Retinal pigment epithelial cell (primary cell): ENCODE measurements around the gene CRY1.

Source experiments
- DNase-seq: peaks from one replicate; pipeline ENCODE4 v3.0.0-alpha.2; 2010; ENCODE audit warnings: low read depth
- H3K4me3 ChIP-seq: 2 replicates; pipeline ENCODE4 v1.5.1; 2011; ENCODE audit warnings: mild to moderate bottlenecking, low read length, control low read depth, moderate library complexity
- CTCF ChIP-seq: conservative IDR thresholded peaks from 2 replicates; pipeline ENCODE4 v1.5.1; 2011; ENCODE audit warnings: low read depth, low read length, control low read depth, inconsistent platforms

CRY1 gene

GRCh38 chr12:107102294-107102693 is 8.9 kb upstream of the CRY1 start:
- DNase-seq = no peak
- H3K4me3 ChIP-seq = no peak overlapping the region
- no peak for TF ChIP-seq CTCF

- no peak for TF ChIP-seq CTCF
- no peak for DNase-seq
- H3K4me3 ChIP-seq = no peak overlapping the region
Measured at GRCh38 chr12:107101651-107102050, 8.3 kb upstream of the CRY1 start.

- TF ChIP-seq CTCF = no peak
- H3K4me3 ChIP-seq = no peak overlapping the region
- no peak for DNase-seq
Measured at GRCh38 chr12:107099917-107100316, 6.6 kb upstream of the CRY1 start.

- no peak for DNase-seq
- TF ChIP-seq CTCF = no peak
- no peak overlapping the region for H3K4me3 ChIP-seq
Measured at GRCh38 chr12:107096571-107096970, 3.2 kb upstream of the CRY1 start.

- peak overlapping the region; percentile 90 for H3K4me3 ChIP-seq
- no peak for DNase-seq
- no peak for TF ChIP-seq CTCF
Measured at GRCh38 chr12:107094183-107094448, 767 bp upstream of the CRY1 start.

GRCh38 chr12:107092669-107093416 is 506 bp downstream of the CRY1 start:
- no peak for TF ChIP-seq CTCF
- DNase-seq = no peak
- H3K4me3 ChIP-seq = peak overlapping the region; percentile 90

GRCh38 chr12:107091989-107092641 is 1.2 kb downstream of the CRY1 start:
- DNase-seq = peak; percentile 92
- TF ChIP-seq CTCF = peak; percentile 76
- H3K4me3 ChIP-seq = peak overlapping the region; percentile 90
